Breast epithelium (tissue), 4 donors: ENCODE measurements around the gene NCBP3. TPM values are rescaled to one million over a fixed set of nuclear protein-coding genes. Genes with fewer than 3 reads are reported as not detected.

ENCODE experiments used
- DNase-seq, 2 donors: peaks; one replicate each; pipeline ENCODE4 v3.0.0-alpha.2; 2019; ENCODE audit warnings: low spot score in 2 of 2
- H3K27ac ChIP-seq, 2 donors: fragments of 200-600 bp; sonication (generic) in 1 of 2; one replicate each; pipeline ENCODE4 v1.5.1; 2016 to 2019; ENCODE audit warnings: mild to moderate bottlenecking in 1 of 2
- H3K27me3 ChIP-seq, 2 donors: fragments of 200-600 bp; sonication (generic) in 1 of 2; one replicate each; pipeline versions ENCODE4 v1.5.1 to v1.6.0; 2017 to 2019; ENCODE audit warnings: control low read depth in 1 of 2, mild to moderate bottlenecking in 1 of 2
- H3K36me3 ChIP-seq: fragments of 200-600 bp; one replicate; pipeline ENCODE4 v1.5.1; 2019
- H3K4me1 ChIP-seq, 2 donors: fragments of 200-600 bp; sonication (generic); one replicate each; pipeline ENCODE4 v1.5.1; 2016 to 2019; ENCODE audit warnings: control low read depth in 1 of 2
- H3K4me3 ChIP-seq, 3 donors: fragments of 200-600 bp; sonication (generic); 1 replicate in 2 of 3; 2 replicates in 1 of 3; pipeline ENCODE4 v1.5.1; 2016 to 2019; ENCODE audit warnings: mild to moderate bottlenecking in 3 of 3, moderate library complexity in 2 of 3
- H3K9me3 ChIP-seq, 2 donors: fragments of 200-600 bp; sonication (generic) in 1 of 2; one replicate each; pipeline ENCODE4 v1.5.1; 2016 to 2019; ENCODE audit warnings: control low read depth in 1 of 2
- CTCF ChIP-seq, 3 donors: fragments of 450-650 bp; IDR thresholded peaks; one replicate each; pipeline ENCODE4 v1.5.1; 2016 to 2017; ENCODE audit warnings: antibody characterized with exemption in 3 of 3, mild to moderate bottlenecking in 3 of 3, moderate library complexity in 3 of 3
- POLR2A ChIP-seq: fragments of 450-650 bp; IDR thresholded peaks from one replicate; pipeline ENCODE4 v1.6.1; 2016; ENCODE audit warnings: antibody characterized with exemption, mild to moderate bottlenecking, moderate library complexity
- POLR2AphosphoS5 ChIP-seq, 3 donors: sonication (generic); formaldehyde crosslinking; IDR thresholded peaks; one replicate each; pipeline ENCODE4 v1.6.1; 2017; ENCODE audit warnings: antibody characterized with exemption in 3 of 3
- intact Hi-C: fragments of 100-400 bp; cut with DNase I; formaldehyde crosslinking; loops from one replicate; pipeline ENCODE4 v1.15.1; 2023; ENCODE audit warnings: low total_unique reads
- total RNA-seq, 3 donors: library from RNA; depleted of rRNA; stranded (reverse); fragments of >200 nt; gene quantifications; one replicate each; pipeline ENCODE4 v1.1.0, GENCODE V29; 2016

NCBP3 gene
- total RNA-seq, 3 donors from 2014 or later: 21.6 to 34.1 (median 25.9) TPM

GRCh38 chr17:3880983-3881382, 34.9 kb upstream of the NCBP3 start:
- TF ChIP-seq POLR2AphosphoS5 (IDR thresholded peaks at IDR 0.05) (no peak), POLR2A (no peak), CTCF (IDR thresholded peaks at IDR 0.05) (no peak)
- intact Hi-C loops: no loop called here
- Histone ChIP-seq H3K27ac (no peak overlapping the region), H3K4me1 (no peaks in the 10 kb centered on the region), H3K36me3 (no peaks in the 10 kb centered on the region), H3K27me3 (no peaks in the 10 kb centered on the region), H3K4me3 (no peak overlapping the region), H3K9me3 (no peaks in the 10 kb centered on the region)
- DNase-seq: no peak

- no peaks in the 10 kb centered on the region for H3K27me3 ChIP-seq
- H3K9me3 ChIP-seq: no peaks in the 10 kb centered on the region
- intact Hi-C loops: no loop called here
- no peak for DNase-seq
- H3K27ac ChIP-seq: peak overlapping the region in 1 of 2 donors; percentile 19
- H3K36me3 ChIP-seq: no peaks in the 10 kb centered on the region
- no peak for TF ChIP-seq CTCF (IDR thresholded peaks at IDR 0.05)
- no peak for TF ChIP-seq POLR2AphosphoS5 (IDR thresholded peaks at IDR 0.05)
- TF ChIP-seq POLR2A: no peak
- no peaks in the 10 kb centered on the region for H3K4me1 ChIP-seq
- no peak overlapping the region for H3K4me3 ChIP-seq
Observed at GRCh38 chr17:3879591-3880417, 33.8 kb upstream of the NCBP3 start.

GRCh38 chr17:3879186-3879585, 33.1 kb upstream of the NCBP3 start:
- H3K4me3 ChIP-seq: no peak overlapping the region
- intact Hi-C loops: no loop called here
- H3K27me3 ChIP-seq: no peaks in the 10 kb centered on the region
- no peak for DNase-seq
- H3K9me3 ChIP-seq: no peaks in the 10 kb centered on the region
- no peaks in the 10 kb centered on the region for H3K36me3 ChIP-seq
- no peak for TF ChIP-seq CTCF (IDR thresholded peaks at IDR 0.05)
- no peak for TF ChIP-seq POLR2AphosphoS5 (IDR thresholded peaks at IDR 0.05)
- TF ChIP-seq POLR2A: no peak
- H3K27ac ChIP-seq: no peak overlapping the region
- no peaks in the 10 kb centered on the region for H3K4me1 ChIP-seq

GRCh38 chr17:3877220-3877619, 31.2 kb upstream of the NCBP3 start:
- Histone ChIP-seq H3K4me1 (no peaks in the 10 kb centered on the region), H3K36me3 (no peaks in the 10 kb centered on the region), H3K27ac (no peak overlapping the region), H3K27me3 (no peaks in the 10 kb centered on the region), H3K4me3 (no peak overlapping the region), H3K9me3 (no peaks in the 10 kb centered on the region)
- intact Hi-C loops: no loop called here
- no peak for DNase-seq
- no peak for TF ChIP-seq POLR2A

GRCh38 chr17:3875317-3875716, 29.3 kb upstream of the NCBP3 start:
- DNase-seq: no peak
- H3K4me3 ChIP-seq: no peak overlapping the region
- no peaks in the 10 kb centered on the region for H3K4me1 ChIP-seq
- H3K27me3 ChIP-seq: no peaks in the 10 kb centered on the region
- H3K9me3 ChIP-seq: no peaks in the 10 kb centered on the region
- H3K36me3 ChIP-seq: no peaks in the 10 kb centered on the region
- H3K27ac ChIP-seq: no peak overlapping the region
- intact Hi-C loops: no loop called here
- TF ChIP-seq CTCF (IDR thresholded peaks at IDR 0.05): no peak
- TF ChIP-seq POLR2A: no peak
- TF ChIP-seq POLR2AphosphoS5 (IDR thresholded peaks at IDR 0.05): no peak
